GM21390 (cell line): ENCODE measurements around the gene CIAO3.

Source experiments
- ATAC-seq: cut with Tn5 transposase; IDR thresholded peaks from one replicate; pipeline ENCODE4 v1.9.1; 2021; ENCODE audit not compliant: unreplicated experiment

CIAO3 gene

GRCh38 chr16:736936-737481 lies 3.8 kb downstream of the CIAO3 start:
- no peak for ATAC-seq

DNA sequence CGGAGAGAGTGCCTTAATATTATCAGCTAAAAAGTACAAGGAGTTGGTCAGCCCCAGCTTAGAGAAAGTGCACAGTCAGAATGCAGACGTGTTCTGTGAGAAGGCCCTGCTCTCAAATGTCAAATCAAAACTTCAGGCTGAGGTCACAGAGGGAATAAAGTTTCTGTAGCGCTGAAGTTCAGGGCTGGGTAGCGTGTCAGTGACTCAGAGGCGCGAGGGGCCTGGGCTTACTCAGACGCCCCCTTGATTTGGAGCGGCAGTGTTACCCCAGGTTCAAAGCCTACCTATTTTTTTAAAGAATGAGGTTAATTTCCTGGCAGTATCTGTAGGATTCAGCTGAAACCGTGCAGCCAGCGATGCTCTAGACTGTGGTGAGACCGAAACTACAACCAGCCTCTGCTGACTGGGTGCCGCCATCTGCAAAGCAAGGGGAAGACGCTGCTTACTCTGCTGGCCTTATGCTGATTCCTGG lies 4.8 kb downstream of the CIAO3 start:
- no peak for ATAC-seq

- ATAC-seq: no peak
These were observed 5.6 kb downstream of the CIAO3 start for GRCh38 chr16:734981-735881.

DNA sequence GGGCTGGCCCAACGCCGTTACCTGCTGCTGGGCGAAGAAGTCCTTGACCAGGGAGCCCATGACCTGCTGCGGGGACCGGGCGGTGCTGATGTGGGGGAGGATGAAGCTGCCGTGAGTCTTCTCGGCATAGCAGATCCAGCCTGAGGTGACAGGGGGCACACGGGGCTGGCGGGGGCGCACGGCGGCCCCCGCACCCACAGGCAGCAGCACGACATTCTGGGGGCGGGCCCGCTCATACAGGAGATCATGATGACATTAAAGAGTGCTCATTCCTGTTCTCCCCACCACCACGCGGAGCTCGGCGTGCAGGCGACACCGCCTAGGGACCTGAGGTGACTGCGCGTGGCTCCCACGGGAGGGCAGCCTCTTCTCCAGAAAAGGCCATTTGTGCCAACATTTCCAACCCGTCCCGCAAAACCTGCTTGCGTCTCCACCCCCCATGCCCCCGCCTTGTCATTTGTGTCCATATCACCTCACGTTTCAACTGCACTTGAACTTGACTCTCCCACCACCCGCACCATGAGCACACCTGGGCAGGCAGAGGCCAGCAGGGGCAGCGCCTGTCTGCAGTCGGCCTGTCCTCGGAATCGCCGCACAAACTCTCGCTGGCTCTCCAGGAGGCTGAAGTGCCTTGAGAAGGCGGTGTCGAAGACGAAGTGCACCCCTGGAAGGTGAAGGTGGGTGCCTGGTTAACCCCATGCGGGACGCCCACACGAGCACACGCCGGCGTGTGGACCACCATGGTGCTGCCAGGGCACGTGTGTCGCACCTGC lies 6.4 kb downstream of the CIAO3 start:
- no peak for ATAC-seq

DNA sequence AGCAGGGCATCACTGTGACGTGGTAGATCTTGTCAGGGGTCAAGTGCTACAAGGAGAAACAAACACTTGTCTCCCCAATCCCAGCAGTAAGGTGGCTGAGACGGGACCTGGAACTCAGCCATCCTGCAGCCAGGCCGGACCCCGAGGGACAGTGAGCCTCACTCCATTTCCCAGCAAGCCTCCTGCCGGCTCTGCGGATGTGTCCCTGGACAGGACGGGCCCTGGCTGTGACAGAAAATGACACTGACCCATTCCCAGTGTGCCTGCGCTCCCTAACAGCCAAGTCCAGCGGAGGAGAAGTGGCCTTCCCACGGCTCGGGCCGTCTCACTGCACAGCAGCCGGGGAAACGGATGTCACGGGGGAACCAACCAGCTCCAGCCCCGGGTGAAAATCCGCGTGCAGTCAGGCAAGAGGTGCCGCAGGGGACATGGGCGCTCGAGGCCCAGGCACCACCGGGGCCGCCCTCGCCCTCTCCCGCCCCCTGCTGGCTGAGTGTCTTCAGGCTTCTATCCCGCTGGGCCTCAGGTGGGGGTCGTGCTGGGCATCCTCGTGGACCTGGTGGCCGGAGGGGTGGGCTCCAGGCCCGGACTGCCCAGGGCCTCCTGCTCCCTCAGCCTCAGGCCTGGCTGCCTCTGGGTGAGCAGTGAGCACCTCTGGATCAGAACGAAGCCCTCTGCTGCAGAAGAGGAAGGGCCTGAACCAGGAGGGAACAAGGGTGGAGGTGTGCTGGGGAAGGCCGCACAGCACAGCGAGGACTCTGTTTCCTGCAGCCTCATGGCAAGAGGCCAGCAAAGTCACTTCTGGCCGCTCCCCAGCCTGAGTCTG lies 7.2 kb downstream of the CIAO3 start:
- no peak for ATAC-seq

GRCh38 chr16:732936-733335 lies 7.9 kb downstream of the CIAO3 start:
- ATAC-seq: no peak

- ATAC-seq: no peak
These were observed 8.5 kb downstream of the CIAO3 start for GRCh38 chr16:732332-732731.

DNA sequence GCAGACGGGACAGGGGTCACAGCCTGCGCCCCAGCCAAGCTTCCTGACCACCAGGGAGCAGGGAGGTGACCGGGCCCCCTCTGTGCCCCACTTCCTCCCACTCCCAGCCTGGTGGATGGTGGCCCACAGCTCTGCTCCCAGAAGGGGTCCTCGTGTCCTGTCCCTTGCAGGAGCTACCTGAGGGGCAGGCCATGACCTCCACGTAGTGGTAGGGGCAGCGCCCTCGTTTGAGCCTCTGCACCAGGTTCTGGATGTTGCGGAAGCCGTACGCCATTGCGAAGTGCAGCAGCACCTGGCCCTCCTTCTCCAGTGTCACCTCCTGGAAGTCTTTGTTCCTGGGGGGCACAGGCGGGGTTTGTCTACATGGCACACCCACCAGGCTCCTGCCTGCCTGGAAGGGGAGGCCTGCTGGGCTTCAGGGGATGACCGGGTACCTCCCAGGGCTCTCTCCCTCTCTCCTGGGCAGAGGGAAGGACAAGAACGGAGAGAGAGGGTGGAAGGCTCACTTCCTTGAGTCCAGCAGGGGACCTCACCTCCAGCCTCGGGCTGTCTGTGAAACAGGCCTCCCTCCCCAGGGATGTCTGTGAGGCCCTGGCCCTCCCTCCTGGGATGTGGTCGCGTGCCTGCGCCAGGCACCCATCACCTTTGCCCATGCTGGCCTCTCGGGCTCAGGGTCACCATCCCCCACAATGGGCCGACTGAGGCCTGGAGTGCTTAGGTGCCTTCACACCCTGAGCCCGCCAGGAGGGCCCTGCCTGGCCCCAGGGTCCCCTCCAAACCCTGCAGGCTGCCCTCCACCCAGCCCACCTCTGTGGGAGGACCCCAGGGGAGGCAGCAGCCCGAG lies 9.9 kb downstream of the CIAO3 start:
- no peak for ATAC-seq

DNA sequence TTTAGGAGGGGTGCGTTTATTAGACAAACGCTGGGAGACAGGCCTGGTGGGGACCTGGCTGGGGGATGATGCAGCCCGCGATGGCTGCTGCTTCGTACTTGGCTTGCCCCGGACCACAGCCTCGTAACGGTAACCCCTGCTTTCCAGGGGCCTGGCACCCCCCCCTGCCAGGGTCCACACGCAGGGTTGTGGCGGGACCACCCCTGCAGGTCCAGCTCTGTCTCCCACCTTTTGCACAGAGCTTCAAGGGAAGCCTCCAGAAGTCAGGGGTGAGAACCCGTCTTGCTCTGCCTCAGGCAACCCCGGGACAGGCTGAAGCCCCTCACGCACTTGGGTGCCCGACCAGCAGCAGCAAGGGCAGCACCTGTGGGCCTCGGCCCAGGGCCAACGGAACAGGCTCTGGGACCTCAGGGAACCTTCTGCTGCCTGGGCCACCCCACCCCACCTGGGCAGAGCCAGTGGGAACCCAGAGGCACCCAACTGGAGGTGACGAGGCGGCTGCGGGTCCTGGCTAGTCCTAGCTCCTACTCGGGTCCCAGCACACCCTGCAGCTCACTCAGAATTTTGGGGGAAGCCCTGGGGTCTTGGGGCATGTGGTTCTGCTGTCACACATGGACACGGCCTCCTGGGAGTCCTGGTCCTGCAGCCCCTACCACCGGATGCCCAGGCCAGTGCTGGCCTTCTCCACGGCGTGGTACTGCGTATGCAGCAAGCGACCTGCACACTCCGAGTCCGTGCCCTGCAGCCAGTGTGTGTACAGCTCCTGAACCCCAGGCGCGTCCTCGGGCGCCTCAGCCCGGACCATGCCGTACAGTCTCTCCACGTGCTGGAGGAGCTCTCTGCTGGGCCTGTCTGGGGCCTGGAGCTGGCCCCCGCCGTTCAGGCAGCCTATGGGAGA lies 10.8 kb downstream of the CIAO3 start:
- no peak for ATAC-seq

DNA sequence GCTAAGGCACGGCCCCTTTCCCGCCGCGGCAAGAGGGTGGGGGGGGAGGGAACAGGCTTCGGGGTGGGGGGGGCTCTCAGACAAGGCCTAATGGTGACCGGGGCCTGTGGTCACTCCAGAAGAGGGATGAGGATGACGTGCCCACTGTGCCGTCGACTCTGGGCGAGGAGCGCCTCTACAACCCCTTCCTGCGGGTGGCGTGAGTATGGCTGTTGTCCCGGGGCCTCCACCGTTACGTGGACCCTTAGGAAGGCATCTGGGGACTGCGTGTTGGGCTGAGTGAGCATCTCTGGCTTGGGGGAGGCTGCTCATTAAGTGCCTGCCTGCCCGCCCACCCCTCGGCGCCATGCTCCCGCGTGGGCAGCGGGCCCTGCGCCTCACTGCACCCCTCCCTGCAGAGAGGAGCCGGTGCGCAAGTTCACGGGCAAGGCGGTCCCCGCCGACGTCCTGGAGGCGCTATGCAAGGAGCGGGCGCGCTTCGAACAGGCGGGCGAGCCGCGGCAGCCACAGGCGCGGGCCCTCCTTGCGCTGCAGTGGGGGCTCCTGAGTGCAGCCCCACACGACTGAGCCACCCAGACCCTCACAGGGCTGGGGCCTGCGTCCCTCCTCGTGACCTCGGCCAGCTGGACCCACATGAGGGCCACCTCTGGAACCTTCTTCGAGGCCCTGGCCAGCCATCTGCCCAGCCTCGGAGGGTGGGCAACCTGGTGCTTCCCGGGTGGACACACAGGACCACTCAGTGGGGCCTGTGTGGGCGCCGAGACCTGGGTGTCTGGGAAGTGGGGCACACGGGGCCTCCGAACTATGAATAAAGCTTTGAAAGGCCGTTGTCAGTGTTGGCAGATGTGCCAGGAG lies 11.7 kb downstream of the CIAO3 start:
- ATAC-seq: no peak

- ATAC-seq: no peak
These were observed 12.5 kb downstream of the CIAO3 start for GRCh38 chr16:728131-728889.

GRCh38 chr16:727291-727977 lies 13.4 kb downstream of the CIAO3 start:
- no peak for ATAC-seq

- no peak for ATAC-seq
These were observed 14.1 kb downstream of the CIAO3 start, which contains the start of the genes CCDC78 and HAGHL for GRCh38 chr16:726438-727290. CCDC78 (minus strand) TSS chr16:726443; CDS start chr16:726367, 76 bp downstream. HAGHL (plus strand) TSS chr16:727106; CDS start chr16:727510, 404 bp downstream.

DNA sequence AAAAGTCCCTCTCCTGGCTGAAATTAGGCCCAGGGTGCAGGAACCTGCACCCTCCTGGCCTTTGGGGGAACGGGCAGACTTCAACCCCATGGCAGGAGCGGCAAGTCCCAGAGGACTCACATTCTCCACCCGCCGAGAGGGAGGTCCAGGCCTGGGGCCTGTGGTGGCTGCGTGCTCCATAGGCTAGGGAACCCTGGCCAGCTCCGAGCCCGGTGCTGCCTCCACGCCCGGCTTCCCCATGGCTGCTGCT lies 14.7 kb downstream of the CIAO3 start:
- ATAC-seq: no peak

DNA sequence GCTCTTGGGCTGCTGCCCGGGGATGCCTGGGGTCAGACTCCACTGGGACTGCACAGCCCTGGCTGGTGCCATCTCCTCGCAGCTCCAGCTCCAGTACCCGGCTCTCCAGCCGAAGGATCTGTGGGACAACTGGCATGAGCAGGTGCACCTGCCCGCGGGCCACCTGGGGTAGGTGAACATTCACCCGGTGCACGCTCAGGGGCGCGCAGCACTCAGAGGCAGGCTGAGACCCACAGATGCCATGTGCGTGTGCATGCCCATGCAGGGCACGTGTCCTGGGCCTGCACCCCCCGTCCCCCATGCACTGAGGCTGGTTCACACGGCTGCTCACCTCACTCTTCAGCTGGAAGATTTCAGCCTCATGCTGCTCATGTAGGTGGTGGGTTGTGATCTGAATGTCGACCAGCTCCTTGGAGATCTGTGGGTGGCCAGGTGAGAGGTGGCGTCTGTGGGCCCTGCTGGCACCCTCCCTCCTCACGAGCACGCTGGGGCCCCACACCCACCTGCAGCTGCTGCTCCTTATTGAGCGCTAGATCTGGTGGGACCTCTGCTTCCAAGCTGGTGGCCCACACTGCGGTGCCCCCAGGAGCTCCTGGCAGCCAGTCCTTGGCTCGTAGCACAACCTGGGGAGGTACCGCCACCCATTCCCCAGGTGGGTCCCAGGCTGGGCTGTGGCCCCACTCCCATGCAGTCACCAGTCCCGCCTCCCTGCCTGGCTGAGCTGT lies 15.2 kb downstream of the CIAO3 start:
- no peak for ATAC-seq
